GM12864 (cell line): ENCODE measurements around the gene HIC1.
A peak's percentile ranks its signal among the peaks of the same experiment; 100 is the strongest.

Experiments
- DNase-seq: peaks from one replicate; pipeline ENCODE4 v3.0.0-alpha.2; 2011; ENCODE audit warnings: low read depth
- H3K4me3 ChIP-seq: 2 replicates; pipeline ENCODE4 v1.5.1; 2011; ENCODE audit warnings: mild to moderate bottlenecking, low read depth, low read length, control low read depth
- TF ChIP-seq, protein P1 (sequence below): IDR thresholded peaks from 2 replicates; pipeline ENCODE4 v1.5.1; 2011; ENCODE audit warnings: low read depth, mild to moderate bottlenecking, moderate library complexity, low read length, control low read depth, inconsistent platforms; ENCODE audit errors: missing control alignments

HIC1 gene

DNA sequence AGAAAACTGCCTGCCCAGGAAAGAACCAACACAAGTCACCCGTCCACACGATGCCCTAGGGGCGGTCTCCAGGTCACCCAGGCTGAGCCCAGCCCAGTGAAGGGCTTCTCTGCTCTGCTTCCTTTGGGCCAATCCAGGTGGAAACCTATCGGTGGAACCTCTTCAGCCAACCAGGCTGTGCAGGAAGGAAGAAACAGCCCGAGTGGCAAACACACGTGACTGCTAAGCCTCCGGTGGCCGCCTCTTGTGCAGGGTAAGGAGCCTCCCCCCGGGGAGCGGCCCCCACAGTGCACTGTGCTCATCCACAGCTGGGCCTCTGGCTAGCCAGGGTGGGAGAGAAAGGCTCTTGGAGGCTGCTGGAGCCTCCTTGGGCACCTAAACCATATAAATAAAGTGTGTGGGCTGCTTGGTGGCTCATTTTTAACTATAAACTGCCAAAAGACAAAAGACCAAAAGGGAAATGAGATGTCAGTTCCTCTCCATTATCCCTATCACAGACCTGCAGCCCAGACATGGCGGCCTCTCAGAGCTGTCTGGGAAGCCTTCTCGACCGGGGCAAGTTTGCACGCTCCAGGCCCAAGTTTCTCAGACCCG is 32.2 kb upstream of the HIC1 start:
- no peak for DNase-seq
- TF ChIP-seq, protein P1, sequence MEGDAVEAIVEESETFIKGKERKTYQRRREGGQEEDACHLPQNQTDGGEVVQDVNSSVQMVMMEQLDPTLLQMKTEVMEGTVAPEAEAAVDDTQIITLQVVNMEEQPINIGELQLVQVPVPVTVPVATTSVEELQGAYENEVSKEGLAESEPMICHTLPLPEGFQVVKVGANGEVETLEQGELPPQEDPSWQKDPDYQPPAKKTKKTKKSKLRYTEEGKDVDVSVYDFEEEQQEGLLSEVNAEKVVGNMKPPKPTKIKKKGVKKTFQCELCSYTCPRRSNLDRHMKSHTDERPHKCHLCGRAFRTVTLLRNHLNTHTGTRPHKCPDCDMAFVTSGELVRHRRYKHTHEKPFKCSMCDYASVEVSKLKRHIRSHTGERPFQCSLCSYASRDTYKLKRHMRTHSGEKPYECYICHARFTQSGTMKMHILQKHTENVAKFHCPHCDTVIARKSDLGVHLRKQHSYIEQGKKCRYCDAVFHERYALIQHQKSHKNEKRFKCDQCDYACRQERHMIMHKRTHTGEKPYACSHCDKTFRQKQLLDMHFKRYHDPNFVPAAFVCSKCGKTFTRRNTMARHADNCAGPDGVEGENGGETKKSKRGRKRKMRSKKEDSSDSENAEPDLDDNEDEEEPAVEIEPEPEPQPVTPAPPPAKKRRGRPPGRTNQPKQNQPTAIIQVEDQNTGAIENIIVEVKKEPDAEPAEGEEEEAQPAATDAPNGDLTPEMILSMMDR: no peak
- H3K4me3 ChIP-seq: no peak overlapping the region

DNA sequence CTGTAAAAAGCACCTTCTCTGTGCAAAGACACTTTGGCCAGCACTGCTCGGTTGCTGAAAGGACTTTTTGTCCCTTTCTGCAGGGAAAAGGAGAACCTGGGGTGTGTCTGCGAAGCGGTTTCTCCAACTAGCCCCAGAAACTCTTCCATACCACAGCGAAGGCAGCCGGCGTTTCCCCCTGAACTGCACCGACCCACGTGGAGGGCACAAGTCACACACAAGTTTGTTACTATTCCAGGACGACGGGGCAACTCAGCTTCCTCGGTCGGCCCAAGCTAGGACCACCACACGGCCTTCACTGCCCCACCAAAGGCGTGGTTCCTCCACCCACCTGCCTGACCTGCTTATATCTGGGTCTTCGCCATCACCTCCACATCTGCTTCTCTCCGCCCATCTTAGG is 31.6 kb upstream of the HIC1 start:
- TF ChIP-seq, protein P1: no peak
- H3K4me3 ChIP-seq: no peak overlapping the region
- DNase-seq: no peak

DNA sequence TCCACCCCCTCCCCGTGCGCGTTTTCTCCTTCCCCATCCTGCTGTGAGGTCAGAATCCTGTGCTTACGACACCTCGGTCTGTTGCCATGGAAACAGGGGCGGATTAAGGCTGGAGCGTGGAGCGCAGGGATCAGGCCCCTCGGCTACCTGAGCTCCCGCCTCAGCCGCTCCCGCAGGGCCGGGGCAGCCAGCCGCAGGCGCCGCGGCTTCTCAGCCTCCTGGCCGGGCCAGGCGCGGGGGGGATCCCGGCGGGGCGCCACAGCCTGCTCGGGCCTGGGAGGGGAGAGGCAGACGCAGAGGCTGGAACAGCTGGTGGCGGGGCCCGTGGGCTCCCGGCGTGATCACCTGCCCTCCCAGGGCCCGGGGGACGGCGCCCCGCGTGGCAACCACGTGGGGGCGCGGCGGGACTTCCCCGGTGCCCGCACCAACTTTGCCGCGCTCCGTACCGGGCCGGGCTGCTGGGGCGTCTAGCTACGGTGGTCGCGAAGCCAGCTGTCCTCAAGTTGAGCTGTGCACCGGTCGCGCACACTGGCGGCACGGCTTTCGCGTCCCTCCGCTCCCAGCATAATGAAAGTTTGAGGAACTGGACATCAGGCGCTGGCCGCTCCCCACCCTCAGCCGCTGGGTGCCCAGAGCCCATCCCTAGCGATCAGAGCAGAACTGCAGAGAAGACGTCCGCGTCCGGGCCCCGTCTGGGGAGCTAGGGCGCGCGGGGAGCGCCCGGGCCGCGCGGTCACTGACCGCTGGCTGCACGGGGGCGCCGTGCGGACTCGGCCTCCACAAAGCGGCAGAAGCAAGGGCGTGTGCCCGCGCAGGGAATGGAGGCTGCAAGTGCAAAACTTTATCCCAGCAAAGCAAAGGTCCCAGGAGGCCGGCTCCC is 31.0 kb upstream of the HIC1 start:
- DNase-seq: no peak
- no peak overlapping the region; the same call in 1 of the 2 replicates for H3K4me3 ChIP-seq
- TF ChIP-seq, protein P1: no peak

DNA sequence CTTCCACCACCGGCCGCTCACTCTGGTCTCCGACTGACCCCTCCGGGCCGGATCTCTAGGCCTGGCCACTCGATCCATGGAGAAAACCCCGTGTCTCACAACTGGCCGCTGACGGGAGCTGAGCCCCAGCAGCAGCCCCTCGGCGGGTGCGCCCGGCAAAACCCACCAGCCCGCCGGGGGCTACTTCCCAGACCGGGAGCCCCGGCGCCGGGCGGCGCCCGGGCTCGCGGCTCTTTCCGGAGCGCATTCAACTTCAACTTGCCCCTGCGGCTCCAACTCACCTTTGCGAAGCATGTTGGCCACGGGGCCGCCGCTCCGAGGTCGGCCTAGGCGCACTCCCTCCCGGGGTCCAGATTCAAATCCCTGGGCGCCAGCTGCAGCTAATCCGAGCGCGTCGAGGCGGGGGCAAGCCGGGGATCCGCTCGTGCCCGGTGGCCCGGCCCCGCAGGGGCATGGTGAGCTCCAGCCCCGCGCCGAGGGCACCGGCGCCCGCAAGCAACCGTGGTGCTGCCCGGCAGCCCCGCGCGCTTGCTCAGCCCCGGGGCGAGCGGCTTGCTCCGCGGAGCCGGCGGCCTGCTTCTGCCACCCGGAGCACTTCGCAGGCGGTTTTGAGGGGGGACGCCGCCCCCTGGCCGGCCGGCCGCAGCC is 30.2 kb upstream of the HIC1 start:
- no peak overlapping the region; the same call in 1 of the 2 replicates for H3K4me3 ChIP-seq
- no peak for DNase-seq

DNA sequence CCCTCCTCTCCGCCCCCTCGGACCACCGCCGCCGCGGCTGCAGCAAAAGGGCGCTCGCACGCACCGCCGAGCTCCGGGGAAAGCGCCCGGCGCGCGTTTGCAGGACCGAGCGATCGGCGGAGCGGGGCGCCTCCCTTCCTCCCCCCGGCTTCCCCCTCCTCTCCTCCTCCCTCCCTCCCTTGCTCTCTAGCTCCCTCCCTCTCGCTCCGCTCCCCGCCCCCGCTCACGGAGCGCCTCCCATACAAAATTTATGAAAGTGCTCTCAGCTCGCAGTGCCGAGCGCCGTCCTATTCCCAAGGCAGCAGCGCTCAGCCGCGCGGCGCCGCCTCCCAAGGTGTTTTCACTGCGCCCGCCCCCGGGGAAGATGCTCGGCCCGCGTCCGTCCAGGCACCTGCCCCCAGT is 29.7 kb upstream of the HIC1 start, which contains the start of gene RTN4RL1:
RTN4RL1 (minus strand) TSS at position 115 of the 402 bp plus-strand sequence. CDS start 469 bp downstream, outside the sequence.
- no peak for DNase-seq
- peak within 1 kb of the TSS; percentile 4 for H3K4me3 ChIP-seq
- TF ChIP-seq, protein P1: no peak

More for the DNA sequence above, 30.2 kb upstream of the HIC1 start:
- TF ChIP-seq, protein P1: no peak

DNA sequence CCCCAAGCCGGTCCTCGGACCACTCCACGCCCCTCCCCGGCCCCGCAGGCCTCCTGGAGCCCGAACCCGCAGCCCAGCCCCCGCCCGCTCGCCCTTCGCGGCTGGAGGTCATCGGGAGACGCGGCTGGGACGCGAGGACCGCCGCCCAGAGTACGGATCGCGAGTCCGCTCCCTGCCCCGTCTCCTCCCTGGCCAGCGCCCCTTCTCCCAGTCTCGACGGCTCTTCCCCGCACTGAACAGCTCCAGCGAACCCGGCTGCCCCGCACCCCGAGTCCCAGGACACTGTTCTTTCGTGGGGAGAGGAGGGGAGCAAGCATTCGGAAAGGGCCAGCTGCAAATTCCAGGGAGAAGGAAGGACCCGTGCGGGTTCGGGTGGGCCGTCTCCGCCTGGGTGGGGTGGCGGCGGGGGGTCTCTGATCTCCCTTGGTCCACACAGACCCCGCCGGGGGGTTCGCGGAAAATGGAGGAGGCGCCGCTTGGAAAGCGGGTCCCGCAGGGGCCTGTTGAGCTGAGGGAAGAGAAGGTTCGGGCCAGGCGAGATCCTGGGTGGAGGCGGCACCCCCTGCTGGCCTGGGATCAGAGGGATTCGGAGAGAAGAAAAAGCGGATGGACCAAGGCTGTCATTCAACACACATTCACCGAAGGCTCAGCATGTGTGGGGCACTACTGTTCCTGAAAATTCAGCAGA is 29.1 kb upstream of the HIC1 start:
- TF ChIP-seq, protein P1: no peak
- peak overlapping the region; percentile 4 for H3K4me3 ChIP-seq
- no peak for DNase-seq
